Left lung (tissue), 10 donors: ENCODE data around the gene GDPD2. TPM values are rescaled to one million over a fixed set of nuclear protein-coding genes. Genes with fewer than 3 reads are reported as not detected.

ENCODE experiments used
- ATAC-seq: fragments of 200-7000 bp; cut with Tn5 transposase; one replicate; pipeline ENCODE4 v1.9.1; 2020; ENCODE audit warnings: moderate library complexity
- DNase-seq, 4 donors: peaks; one replicate each; pipeline ENCODE4 v3.0.0-alpha.2; 2013 to 2020
- H3K27ac ChIP-seq, 2 donors: fragments of 200-600 bp; sonication (generic) in 1 of 2; one replicate each; pipeline versions ENCODE4 v1.5.0 to v1.8.0; 2020 to 2021
- H3K27me3 ChIP-seq, 2 donors: fragments of 200-600 bp; sonication (generic) in 1 of 2; one replicate each; pipeline versions ENCODE4 v1.5.0 to v1.8.0; 2020 to 2021
- H3K36me3 ChIP-seq, 2 donors: fragments of 200-600 bp; sonication (generic) in 1 of 2; one replicate each; pipeline versions ENCODE4 v1.5.0 to v1.8.0; 2020 to 2021
- H3K4me1 ChIP-seq, 2 donors: fragments of 200-600 bp; one replicate each; pipeline ENCODE4 v1.8.0; 2021
- H3K4me3 ChIP-seq, 2 donors: fragments of 200-600 bp; sonication (generic) in 1 of 2; one replicate each; pipeline versions ENCODE4 v1.5.0 to v1.8.0; 2020 to 2021; ENCODE audit warnings: mild to moderate bottlenecking in 1 of 2
- H3K9me3 ChIP-seq, 2 donors: fragments of 200-600 bp; sonication (generic) in 1 of 2; one replicate each; pipeline versions ENCODE4 v1.5.0 to v1.8.0; 2020 to 2021
- CTCF ChIP-seq, 2 donors: fragments of 200-600 bp; sonication (generic) in 1 of 2; IDR thresholded peaks; one replicate each; pipeline versions ENCODE4 v1.5.0 to v1.8.0; 2021; ENCODE audit warnings: antibody characterized with exemption in 2 of 2
- intact Hi-C, 2 donors: fragments of 100-400 bp; cut with DNase I; formaldehyde crosslinking; loops; one replicate each; pipeline versions ENCODE4 v1.11.2 to v1.14.2; 2022
- polyA plus RNA-seq, 6 donors: library from polyadenylated mRNA; unstranded; fragments of 120-200 nt; gene quantifications; one replicate each; pipeline ENCODE4 v1.2.1, GENCODE V29; 2013; ENCODE audit not compliant: insufficient read length in 6 of 6
- total RNA-seq, 2 donors: library from RNA; stranded (reverse); fragmentation: NEBNext Ultra II Directional; extraction: Animal tissue kit (Norgen Biotek cat#: 25700); gene quantifications; one replicate each; pipeline ENCODE4 v1.2.1, GENCODE V29; 2021
- donor health status: DM: no; HTN: yes; CAD: no.
- donor health status: DM: no; HTN: no; CAD: no.

Gene GDPD2
- total and polyA plus RNA-seq, 8 donors: 0.12 to 0.38 (median 0.20) TPM; not detected in 2

- Histone ChIP-seq H3K36me3 (no peaks in the 10 kb centered on the region), H3K27ac (peak overlapping the region in 1 of 2 donors; percentile 13), H3K27me3 (peaks cover 0 to 5% of the 10 kb centered on the region in 2 donors), H3K4me1 (peaks cover 4% of the 10 kb centered on the region in 2 donors), H3K9me3 (no peaks in the 10 kb centered on the region), H3K4me3 (no peak overlapping the region)
- intact Hi-C loops: no loop called here
- DNase-seq: no peak
- ATAC-seq: peak; percentile 41
- TF ChIP-seq CTCF (IDR thresholded peaks at IDR 0.05): no peak
These were observed 58.6 kb downstream of the GDPD2 start for GRCh38 chrX:70481471-70482270.

- intact Hi-C loops: no loop called here
- ATAC-seq (no peak), DNase-seq (no peak)
- no peaks in the 10 kb centered on the region for H3K36me3 ChIP-seq
- H3K9me3 ChIP-seq: no peaks in the 10 kb centered on the region
- peaks cover 0 to 5% of the 10 kb centered on the region in 2 donors for H3K27me3 ChIP-seq
- H3K27ac ChIP-seq: no peak overlapping the region
- no peak overlapping the region for H3K4me3 ChIP-seq
- TF ChIP-seq CTCF (IDR thresholded peaks at IDR 0.05): no peak
- H3K4me1 ChIP-seq: peaks cover 4% of the 10 kb centered on the region in 2 donors
These were observed 59.2 kb downstream of the GDPD2 start for GRCh38 chrX:70482300-70482699.

Other genes starting within 250 kb of the GDPD2 start
- gene DGAT2L6, start 245.8 kb upstream of the GDPD2 start, total RNA-seq: not detected
- not detected for gene DGAT2L6, start 245.8 kb upstream of the GDPD2 start, polyA plus RNA-seq
- gene AWAT1, start 188.7 kb upstream of the GDPD2 start, total RNA-seq: not detected
- gene AWAT1, start 188.7 kb upstream of the GDPD2 start, polyA plus RNA-seq: under 1 TPM in 3 of 6 donors, not detected in 3; 0.13 to 0.36 (median 0.13) TPM
- under 1 TPM in 1 of 2 donors, not detected in 1; 0.26 TPM for gene P2RY4, start 163.1 kb upstream of the GDPD2 start, total RNA-seq
- gene P2RY4, start 163.1 kb upstream of the GDPD2 start, polyA plus RNA-seq: under 1 TPM; 0.38 to 0.73 (median 0.47) TPM
- not detected for gene ARR3, start 155.0 kb upstream of the GDPD2 start, total RNA-seq
- gene ARR3, start 155.0 kb upstream of the GDPD2 start, polyA plus RNA-seq: 1 to 10 TPM; 1.2 to 2.1 (median 1.6) TPM
- not detected for gene RAB41, start 141.1 kb upstream of the GDPD2 start, total RNA-seq
- 1 to 10 TPM in 5 of 6 donors, under 1 TPM in 1; 0.71 to 1.9 (median 1.3) TPM for gene RAB41, start 141.1 kb upstream of the GDPD2 start, polyA plus RNA-seq
- 10 to 100 TPM; 29.9 to 39.2 TPM for gene PDZD11, start 133.4 kb upstream of the GDPD2 start, total RNA-seq
- gene PDZD11, start 133.4 kb upstream of the GDPD2 start, polyA plus RNA-seq: 10 to 100 TPM; 50.2 to 60.9 (median 56.8) TPM
- 1 to 10 TPM; 1.6 to 4.6 TPM for gene KIF4A, start 133.2 kb upstream of the GDPD2 start, total RNA-seq
- gene KIF4A, start 133.2 kb upstream of the GDPD2 start, polyA plus RNA-seq: 10 to 100 TPM; 11.6 to 30.4 (median 15.7) TPM
- gene DLG3, start 21.5 kb downstream of the GDPD2 start, total RNA-seq: 10 to 100 TPM; 22.3 to 29.9 TPM
- gene DLG3, start 21.5 kb downstream of the GDPD2 start, polyA plus RNA-seq: 10 to 100 TPM; 47.9 to 56.2 (median 53.0) TPM